Midbrain (tissue), 1 donor: Measurements from ENCODE around the gene VPS8.
A peak's percentile ranks its signal among the peaks of the same experiment; 100 is the strongest.

Experiments
- DNase-seq: peaks from one replicate; lab custom pipeline; 2025; lab: John Stamatoyannopoulos, UW

The VPS8 gene

DNA sequence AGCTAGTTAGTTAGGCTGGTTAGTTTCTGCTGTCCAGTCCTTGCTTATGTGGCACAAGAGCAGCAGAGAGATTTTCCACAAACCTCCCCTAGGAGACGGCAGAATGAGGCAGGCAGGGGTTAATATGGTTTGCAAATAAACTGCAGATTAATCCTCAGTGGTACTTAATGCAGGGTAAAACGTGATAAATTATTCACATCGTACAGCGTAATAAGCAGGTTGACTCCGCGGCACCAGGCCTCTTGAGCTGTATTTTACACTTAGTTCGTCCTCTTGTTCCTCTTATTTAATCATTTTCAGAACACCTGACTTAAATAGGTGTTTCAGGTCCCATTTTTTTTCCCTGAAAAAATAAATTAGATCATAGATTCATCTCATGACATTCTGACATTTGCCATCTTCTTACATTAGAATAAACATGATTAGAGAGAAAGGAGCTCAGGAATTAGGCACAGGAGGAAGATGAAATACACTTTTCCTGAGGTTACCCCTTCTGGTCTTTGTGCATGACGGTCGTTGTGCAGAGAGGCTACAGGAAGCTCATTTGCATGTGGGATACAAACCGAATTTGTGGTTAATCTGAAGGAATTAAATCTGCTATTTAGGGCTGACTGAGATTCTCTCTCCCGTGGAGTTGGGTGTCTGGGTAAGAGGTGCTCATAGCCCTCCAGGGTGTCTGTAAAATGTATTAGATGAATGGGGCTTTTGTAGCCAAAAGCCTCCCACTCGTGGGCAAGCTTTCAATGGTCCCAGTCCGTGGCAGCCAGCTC, 27.1 kb upstream of the VPS8 start:
- DNase-seq, result no peak

- no peak for DNase-seq
Observed at GRCh38 chr3:184785890-184786279, 26.1 kb upstream of the VPS8 start.

DNA sequence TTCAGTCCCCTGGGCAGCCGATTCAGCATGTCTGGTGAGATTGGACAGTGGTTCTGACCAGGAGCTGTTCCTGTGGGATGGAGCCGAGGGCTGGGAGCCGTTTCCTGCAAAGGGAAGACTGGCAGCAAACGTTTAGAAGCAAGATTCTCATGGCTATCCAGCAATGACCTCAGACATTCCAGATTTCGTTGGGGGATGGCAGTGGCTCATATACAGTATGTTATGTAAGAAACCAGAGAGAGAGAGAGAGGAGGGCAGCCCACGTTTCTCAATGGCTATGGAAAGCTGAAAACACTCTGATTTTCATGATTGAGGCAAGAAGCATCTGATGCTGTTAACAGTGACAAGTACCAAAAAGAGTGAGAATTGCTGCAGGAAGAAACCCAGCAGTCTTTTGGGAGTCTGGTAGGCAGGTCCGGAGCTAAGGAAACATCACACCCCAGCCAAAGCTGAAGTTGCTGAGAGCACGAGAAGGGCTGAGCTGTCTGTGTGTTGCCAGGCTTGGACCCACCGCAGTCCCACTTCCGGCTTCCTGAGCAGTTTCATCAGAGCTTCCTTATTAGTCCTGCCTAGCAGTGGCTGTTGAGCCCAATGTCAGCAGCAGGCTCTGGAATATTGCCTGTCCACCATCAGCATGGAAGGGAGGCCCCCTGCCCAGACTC, 25.6 kb upstream of the VPS8 start:
- DNase-seq, result peak; percentile 50

DNA sequence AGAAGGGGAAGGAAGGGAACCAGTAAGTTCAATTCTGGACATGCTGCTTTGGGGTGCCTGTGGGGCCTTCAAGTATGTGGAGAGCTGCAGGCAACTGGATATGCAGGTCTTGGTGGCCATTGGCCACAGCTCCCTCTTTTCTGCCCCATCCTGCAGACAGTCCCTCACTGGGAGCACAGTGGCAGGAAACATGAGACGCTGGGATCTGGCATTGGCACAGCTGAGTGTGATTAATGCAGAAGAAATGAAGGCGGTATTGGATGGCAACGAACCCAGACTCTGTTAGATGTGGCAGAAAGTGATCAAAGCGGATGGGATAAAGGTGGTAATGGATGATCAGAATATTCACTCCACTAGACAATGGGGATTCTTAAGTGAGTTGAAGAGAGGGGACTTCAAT, 23.2 kb upstream of the VPS8 start:
- DNase-seq, result no peak

- no peak for DNase-seq
Observed at GRCh38 chr3:184789314-184789998, 22.5 kb upstream of the VPS8 start.

GRCh38 chr3:184791171-184791570, 20.8 kb upstream of the VPS8 start:
- no peak for DNase-seq

DNA sequence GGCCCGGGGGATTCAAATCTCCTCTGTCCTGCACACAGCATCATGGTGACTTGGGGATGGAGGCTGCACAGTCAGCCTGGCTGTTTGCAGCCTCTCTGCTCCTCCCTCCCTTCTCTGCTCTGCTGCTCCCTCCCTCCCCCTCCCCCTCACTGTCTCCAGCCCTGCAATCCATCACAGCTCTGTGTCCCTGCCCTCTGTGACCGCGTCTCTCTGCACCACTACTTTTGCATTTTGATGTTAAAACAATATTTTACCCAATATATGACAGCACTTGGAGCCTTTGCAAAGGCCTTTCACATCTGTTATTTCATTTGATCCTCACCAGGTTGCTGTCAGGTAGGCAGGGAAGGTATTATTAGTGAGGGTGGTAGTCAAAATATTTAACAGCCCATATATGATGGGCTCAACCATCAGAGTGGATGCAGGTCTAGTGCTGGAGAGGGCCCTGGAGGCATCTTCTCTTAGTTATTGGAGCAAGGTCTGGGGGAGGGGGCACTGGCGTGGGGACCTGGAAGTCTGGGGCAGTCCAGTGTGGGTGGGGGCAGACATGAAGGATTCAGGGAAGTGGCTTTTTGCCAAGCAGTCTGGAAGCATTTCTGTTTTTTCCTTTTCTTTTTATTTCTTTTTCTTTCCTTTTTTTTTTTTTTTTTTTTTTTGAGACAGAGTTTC, 16.3 kb upstream of the VPS8 start:
- DNase-seq, result no peak

- DNase-seq, result no peak
Observed at GRCh38 chr3:184796551-184796950, 15.4 kb upstream of the VPS8 start.

- no peak for DNase-seq
Observed at GRCh38 chr3:184796954-184797353, 15.0 kb upstream of the VPS8 start.

DNA sequence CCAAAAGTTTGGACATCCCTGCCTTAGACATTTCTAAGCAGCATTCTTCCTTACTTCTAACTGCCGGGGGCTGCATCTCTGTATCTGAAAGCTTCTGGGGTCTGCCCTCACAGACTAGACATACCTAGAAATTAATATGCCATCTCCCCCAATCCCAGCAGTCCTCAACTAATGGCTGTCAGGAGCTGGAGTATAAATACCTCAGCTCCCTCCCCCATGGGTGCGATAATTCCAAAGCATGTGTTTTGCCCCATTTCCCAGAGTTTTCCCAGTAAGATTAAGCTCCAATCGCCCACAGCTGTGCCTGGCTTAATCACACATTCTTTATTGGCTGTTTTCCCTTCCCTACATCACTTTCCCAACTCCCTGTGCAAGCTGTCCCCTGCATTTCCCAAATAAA, 13.8 kb upstream of the VPS8 start:
- no peak for DNase-seq

DNA sequence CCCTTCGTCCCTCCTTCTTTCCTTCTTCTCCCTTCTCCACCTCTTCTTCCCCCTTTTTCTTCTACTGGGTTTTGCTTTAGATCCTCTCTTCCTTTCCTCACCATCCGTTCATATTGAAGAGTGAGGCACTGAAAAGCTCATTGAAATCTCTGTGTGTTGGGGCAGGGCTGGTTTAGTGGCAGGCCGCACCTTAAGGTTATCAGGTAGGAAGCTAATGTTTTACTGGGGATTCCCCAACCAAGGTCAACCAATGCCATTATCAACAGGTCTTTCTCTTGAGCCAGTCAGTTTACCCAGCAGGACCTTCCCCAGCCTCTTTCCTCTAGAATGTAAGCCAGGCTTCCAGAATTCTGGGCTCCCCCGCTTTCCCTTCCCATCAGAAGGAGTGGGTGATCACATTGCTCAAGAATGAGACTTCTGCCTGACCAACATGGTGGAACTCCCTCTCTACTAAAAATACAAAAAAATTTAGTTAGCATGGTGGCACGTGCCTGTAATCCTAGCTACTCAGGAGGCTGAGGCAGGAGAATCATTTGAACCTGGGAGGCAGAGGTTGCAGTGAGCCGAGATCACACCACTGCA, 11.5 kb upstream of the VPS8 start:
- DNase-seq, result no peak

- DNase-seq, result no peak
Observed at GRCh38 chr3:184801241-184801785, 10.7 kb upstream of the VPS8 start.

GRCh38 chr3:184802150-184802549, 9.8 kb upstream of the VPS8 start:
- no peak for DNase-seq

DNA sequence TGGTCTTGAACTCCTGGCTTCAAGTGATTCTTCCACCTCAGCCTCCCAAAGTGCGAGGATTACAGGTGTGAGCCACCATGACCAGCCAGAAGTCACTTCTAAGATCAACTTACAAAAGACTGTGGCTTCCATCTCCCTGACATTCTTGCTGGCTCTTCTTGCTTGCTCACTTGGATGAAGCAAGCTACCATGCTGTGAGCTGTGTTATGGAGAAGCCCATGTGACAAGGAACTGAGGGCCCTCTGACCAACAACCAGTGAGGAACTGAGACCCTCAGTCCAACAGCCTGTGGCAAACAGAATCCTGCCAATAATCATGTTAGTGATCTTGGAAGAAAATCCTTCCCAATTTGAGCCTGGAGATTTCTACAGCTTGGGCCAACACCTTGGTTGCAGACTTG, 7.2 kb upstream of the VPS8 start:
- no peak for DNase-seq

- peak; percentile 3 for DNase-seq
Observed at GRCh38 chr3:184805351-184806038, 6.5 kb upstream of the VPS8 start.

DNA sequence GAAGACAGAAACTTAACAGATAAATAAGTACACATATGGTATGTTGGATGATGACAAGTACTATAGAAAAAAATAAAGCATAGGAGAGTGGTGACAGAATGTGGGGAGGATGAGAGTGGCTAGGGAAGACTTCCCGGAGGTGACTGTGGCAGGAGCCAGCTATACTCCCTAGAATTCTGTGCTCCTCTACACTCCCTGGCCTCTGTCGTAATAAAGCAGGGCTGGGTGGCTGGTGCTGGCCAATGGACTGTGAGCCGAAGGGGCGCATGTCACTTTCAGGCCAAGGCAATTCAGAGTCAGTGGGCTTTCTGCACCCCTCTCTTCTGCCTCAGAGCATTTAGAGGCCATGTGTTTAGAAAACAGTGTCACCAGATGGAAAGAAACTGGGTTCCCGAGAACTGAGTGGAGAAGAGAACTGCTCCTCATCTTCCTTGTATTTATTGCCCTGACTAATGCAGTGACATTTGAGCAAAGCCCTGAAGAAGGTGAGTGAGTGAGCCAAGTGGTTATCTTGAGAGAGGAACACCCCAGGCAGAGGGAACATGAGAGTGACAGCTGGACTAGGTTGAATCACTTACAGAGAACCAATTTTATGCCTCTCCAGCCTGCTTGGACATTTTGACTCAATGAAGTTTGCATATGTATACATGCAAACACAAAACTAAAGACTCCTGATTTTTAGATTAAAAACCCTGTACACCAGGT, 5.2 kb upstream of the VPS8 start:
- DNase-seq, result no peak

DNA sequence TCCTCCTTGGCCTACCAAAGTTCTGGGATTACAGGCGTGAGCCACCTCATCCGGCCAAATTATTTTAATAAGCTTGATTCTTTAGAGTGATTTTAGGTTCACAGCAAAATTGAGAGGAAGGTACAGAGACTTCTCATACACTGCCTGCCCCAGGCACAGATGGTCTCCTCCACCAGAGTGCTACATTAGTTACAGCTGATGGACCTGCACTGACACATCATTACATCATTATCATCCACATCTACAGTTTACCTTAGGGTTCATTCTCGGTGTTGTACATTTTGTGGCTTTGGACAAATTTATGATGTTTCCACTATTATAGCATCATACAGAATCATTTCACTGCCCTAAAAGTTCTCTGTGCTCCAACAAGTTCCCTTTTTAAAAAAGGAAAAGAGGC, 4.4 kb upstream of the VPS8 start:
- no peak for DNase-seq

- peak; percentile 5 for DNase-seq
Observed at GRCh38 chr3:184808021-184808420, 3.9 kb upstream of the VPS8 start.

DNA sequence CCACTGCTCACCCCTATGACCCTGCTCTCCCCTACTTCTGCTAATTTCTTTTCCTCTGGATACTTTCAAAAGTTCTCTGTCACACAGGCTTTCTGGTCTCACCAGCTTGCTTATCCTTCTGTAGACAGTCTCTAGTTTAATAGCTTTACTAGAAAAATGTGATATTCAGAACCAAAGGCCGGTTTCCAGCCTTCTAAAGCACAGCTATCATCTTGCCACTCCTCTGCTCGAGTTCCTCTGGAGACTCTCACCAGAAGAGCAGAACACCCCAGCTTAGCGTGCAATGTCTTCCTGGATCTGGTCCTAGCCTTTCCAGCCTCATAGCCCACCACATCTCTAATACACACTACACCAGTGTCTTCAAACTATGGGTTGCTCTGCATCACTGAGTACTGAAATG, 1.8 kb upstream of the VPS8 start:
- DNase-seq, result no peak

- DNase-seq, result no peak
Observed at GRCh38 chr3:184811034-184811433, 932 bp upstream of the VPS8 start.

- no peak for DNase-seq
Observed at GRCh38 chr3:184811663-184811998, 335 bp upstream of the VPS8 start.
